Trophoblast cell (in vitro differentiated cells and primary cell): ENCODE data around the gene RBM33.

Experiments used
- DNase-seq, 2 donors: peaks; one replicate each; pipeline ENCODE4 v3.0.0-alpha.2; 2016
- H2AFZ ChIP-seq: 2 replicates; pipeline ENCODE4 v1.6.1; 2013; ENCODE audit warnings: low read length, moderate library complexity, mild to moderate bottlenecking; ENCODE audit not compliant: insufficient read depth, poor library complexity
- H2AK5ac ChIP-seq: 2 replicates; pipeline ENCODE4 v1.6.1; 2013; ENCODE audit warnings: mild to moderate bottlenecking, low read length
- H2BK120ac ChIP-seq: 2 replicates; pipeline ENCODE4 v1.6.1; 2013; ENCODE audit warnings: low read length, mild to moderate bottlenecking, moderate library complexity; ENCODE audit not compliant: insufficient read depth, poor library complexity
- H2BK12ac ChIP-seq: 2 replicates; pipeline ENCODE4 v1.6.1; 2013; ENCODE audit warnings: mild to moderate bottlenecking, low read length, moderate library complexity
- H2BK5ac ChIP-seq: 2 replicates; pipeline ENCODE4 v1.6.1; 2013; ENCODE audit warnings: low read length, low read depth, moderate library complexity, mild to moderate bottlenecking; ENCODE audit not compliant: poor library complexity
- H3K14ac ChIP-seq: 2 replicates; pipeline ENCODE4 v1.6.1; 2013; ENCODE audit warnings: mild to moderate bottlenecking, low read length
- H3K18ac ChIP-seq: 2 replicates; pipeline ENCODE4 v1.6.1; 2013; ENCODE audit warnings: mild to moderate bottlenecking, low read length
- H3K23ac ChIP-seq: 2 replicates; pipeline ENCODE4 v1.6.1; 2013; ENCODE audit warnings: low read length
- H3K27ac ChIP-seq: 2 replicates; pipeline ENCODE4 v1.5.1; 2013; ENCODE audit warnings: low read depth, mild to moderate bottlenecking, inconsistent platforms, low read length, moderate library complexity
- H3K27me3 ChIP-seq: 2 replicates; pipeline ENCODE4 v1.6.1; 2013; ENCODE audit warnings: inconsistent platforms, mild to moderate bottlenecking, low read length, moderate library complexity; ENCODE audit not compliant: insufficient read depth
- H3K36me3 ChIP-seq, 2 experiments: 1 replicate in 1 of 2; 2 replicates in 1 of 2; pipeline ENCODE4 v1.6.1; 2013; ENCODE audit warnings: low read length in 2 of 2, mild to moderate bottlenecking in 2 of 2, moderate library complexity in 1 of 2; ENCODE audit not compliant: insufficient read depth in 2 of 2, control insufficient read depth in 1 of 2
- H3K4ac ChIP-seq: 2 replicates; pipeline ENCODE4 v1.6.1; 2013; ENCODE audit warnings: low read depth, mild to moderate bottlenecking, low read length, moderate library complexity
- H3K4me1 ChIP-seq, 2 experiments: 1 replicate in 1 of 2; 2 replicates in 1 of 2; pipeline ENCODE4 v1.6.1; 2013; ENCODE audit warnings: low read length in 2 of 2, mild to moderate bottlenecking in 2 of 2, moderate library complexity in 1 of 2; ENCODE audit not compliant: insufficient read depth in 2 of 2, control insufficient read depth in 1 of 2
- H3K4me2 ChIP-seq: 2 replicates; pipeline ENCODE4 v1.6.1; 2013; ENCODE audit warnings: inconsistent platforms, mild to moderate bottlenecking, low read length, moderate library complexity
- H3K4me3 ChIP-seq: 2 replicates; pipeline ENCODE4 v1.5.1; 2013; ENCODE audit warnings: mild to moderate bottlenecking, low read depth, low read length, inconsistent platforms
- H3K79me1 ChIP-seq: one replicate; pipeline ENCODE4 v1.6.1; 2013; ENCODE audit warnings: low read length
- H3K79me2 ChIP-seq: 2 replicates; pipeline ENCODE4 v1.6.1; 2013; ENCODE audit warnings: low read length, mild to moderate bottlenecking; ENCODE audit not compliant: control insufficient read depth, insufficient read depth, poor library complexity
- H3K9ac ChIP-seq: 2 replicates; pipeline ENCODE4 v1.6.1; 2013; ENCODE audit warnings: mild to moderate bottlenecking, low read length
- H3K9me3 ChIP-seq: 2 replicates; pipeline ENCODE4 v1.6.1; 2013; ENCODE audit warnings: low read depth, mild to moderate bottlenecking, control low read depth, inconsistent platforms, low read length; ENCODE audit not compliant: insufficient read depth
- H4K12ac ChIP-seq: 2 replicates; pipeline ENCODE4 v1.6.1; 2013; ENCODE audit warnings: low read depth, mild to moderate bottlenecking, low read length, moderate library complexity
- H4K8ac ChIP-seq: 2 replicates; pipeline ENCODE4 v1.6.1; 2013; ENCODE audit warnings: low read depth, mild to moderate bottlenecking, low read length, moderate library complexity
- H4K91ac ChIP-seq: one replicate; pipeline ENCODE4 v1.6.1; 2013; ENCODE audit warnings: low read depth, mild to moderate bottlenecking, low read length, moderate library complexity
- WGBS: extraction: QIAGEN DNeasy Blood & Tissue Kit; methylation state at CpG from one replicate; pipeline ENCODE4 v1.1.7; 2013; ENCODE audit warnings: missing lambda C conversion rate; ENCODE audit not compliant: insufficient read length, insufficient coverage; ENCODE audit errors: extremely low coverage; 5-methylcytosine and 5-hydroxymethylcytosine counted together

The RBM33 gene

DNA sequence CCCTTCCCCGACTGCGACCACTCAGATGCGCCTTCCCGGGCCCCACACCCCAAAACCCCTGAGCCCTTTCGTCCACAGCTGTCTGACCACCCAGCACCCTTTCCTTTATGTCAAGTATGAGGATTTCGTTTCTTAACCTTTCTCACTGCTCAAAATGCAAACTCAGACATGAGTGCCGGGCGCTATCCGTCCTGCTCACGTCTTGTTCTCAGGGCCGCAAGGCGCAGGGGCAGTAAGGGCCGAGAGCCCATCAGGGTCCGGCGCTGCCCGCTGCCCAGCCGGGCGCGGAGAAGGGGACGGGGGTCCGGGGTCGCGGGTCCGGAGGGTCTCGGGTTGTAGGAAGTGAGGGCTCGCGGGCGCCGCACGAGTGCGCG is 670 bp upstream of the RBM33 start:
- Histone ChIP-seq H3K27me3 (no peaks in the 10 kb centered on the region), H3K4ac (peak overlapping the region; percentile 38), H2BK5ac (no peak overlapping the region), H2AK5ac (no peak overlapping the region), H3K79me1 (peaks cover 13% of the 10 kb centered on the region), H4K91ac (peak overlapping the region; percentile 97), H2AFZ (peak overlapping the region; percentile 92), H3K9me3 (peaks cover 4% of the 10 kb centered on the region), H3K27ac (peak overlapping the region; percentile 91), H3K23ac (no peak overlapping the region), H3K9ac (peak overlapping the region; percentile 85), H4K8ac (peak overlapping the region; percentile 96), H3K36me3 (peaks cover 9 to 14% of the 10 kb centered on the region in 2 experiments), H3K14ac (peak overlapping the region; percentile 36), H4K12ac (peak overlapping the region; percentile 78), H2BK120ac (peak overlapping the region; percentile 62), H3K18ac (peak overlapping the region; percentile 79), H2BK12ac (no peak overlapping the region), H3K4me3 (peak overlapping the region; percentile 99), H3K4me1 (peaks cover 2 to 4% of the 10 kb centered on the region in 2 experiments), H3K4me2 (peak overlapping the region; percentile 95), H3K79me2 (peaks cover 16% of the 10 kb centered on the region)
- no CpG with 5 or more reads among the region's 32 CpGs for WGBS
- DNase-seq, result no peak

DNA sequence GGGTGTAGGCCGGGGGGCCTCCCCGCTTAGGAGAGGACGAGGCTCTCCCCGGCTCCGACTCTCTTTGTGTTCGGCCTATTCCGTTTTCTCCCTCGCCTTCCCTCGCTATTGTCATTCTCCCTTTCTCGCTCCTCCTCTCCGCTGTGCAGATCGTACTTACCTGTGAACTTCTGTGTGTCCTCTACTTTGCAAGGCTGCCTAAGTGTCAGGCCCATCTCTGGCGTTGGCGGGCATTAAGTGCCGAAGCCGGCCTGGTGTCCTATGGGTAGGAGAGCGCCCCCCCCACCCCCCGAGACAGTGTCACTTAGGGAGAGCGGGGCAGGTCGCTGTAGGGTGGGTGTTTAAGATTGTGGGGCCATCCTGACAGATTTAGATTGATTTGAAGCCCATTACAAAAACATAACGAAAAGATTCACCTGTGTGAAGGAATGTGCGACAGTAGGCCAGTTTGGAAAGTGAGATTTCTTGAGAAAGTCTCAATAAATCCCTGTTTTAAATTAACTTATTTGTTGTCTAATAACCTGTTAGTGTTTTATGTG is 579 bp downstream of the RBM33 start:
- Histone ChIP-seq H3K79me1 (peaks cover 13% of the 10 kb centered on the region), H3K27ac (peak overlapping the region; percentile 91), H4K91ac (peak overlapping the region; percentile 97), H3K4ac (peak overlapping the region; percentile 77), H4K12ac (peak overlapping the region; percentile 88), H2AK5ac (peak overlapping the region; percentile 18), H3K14ac (peak overlapping the region; percentile 88), H4K8ac (peak overlapping the region; percentile 96), H3K9ac (peak overlapping the region; percentile 99), H3K18ac (peak overlapping the region; percentile 91), H2BK12ac (no peak overlapping the region), H2AFZ (peak overlapping the region; percentile 92), H3K9me3 (peaks cover 4% of the 10 kb centered on the region), H3K36me3 (peaks cover 9 to 14% of the 10 kb centered on the region in 2 experiments), H2BK5ac (peak overlapping the region; percentile 83), H3K4me1 (peaks cover 2 to 4% of the 10 kb centered on the region in 2 experiments), H3K23ac (no peak overlapping the region), H3K27me3 (no peaks in the 10 kb centered on the region), H2BK120ac (peak overlapping the region; percentile 81), H3K4me3 (peak overlapping the region; percentile 99), H3K79me2 (peaks cover 21% of the 10 kb centered on the region), H3K4me2 (peak overlapping the region; percentile 95)
- no CpG with 5 or more reads among the region's 22 CpGs for WGBS
- peak in 1 of 2 donors; percentile 46 for DNase-seq

DNA sequence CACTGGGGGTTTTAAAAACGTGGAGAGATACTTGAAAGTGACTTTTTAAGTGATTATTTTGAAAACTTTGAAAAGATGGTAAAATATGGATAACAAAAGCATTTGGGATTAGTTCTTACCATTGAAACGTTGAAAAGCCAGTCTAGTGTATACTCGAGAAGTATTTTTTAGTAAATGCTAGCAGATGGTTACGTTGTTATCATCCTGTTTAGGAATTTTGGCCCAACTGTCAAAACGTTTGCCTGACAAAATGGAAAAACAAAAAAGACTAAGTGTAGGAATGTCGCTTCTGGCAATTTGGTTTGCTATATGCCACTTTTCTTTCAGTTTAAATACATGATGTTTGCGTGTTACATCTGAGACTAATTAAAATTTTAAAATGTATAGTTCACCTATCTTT is 1.2 kb downstream of the RBM33 start:
- no peak overlapping the region for H3K27ac ChIP-seq

DNA sequence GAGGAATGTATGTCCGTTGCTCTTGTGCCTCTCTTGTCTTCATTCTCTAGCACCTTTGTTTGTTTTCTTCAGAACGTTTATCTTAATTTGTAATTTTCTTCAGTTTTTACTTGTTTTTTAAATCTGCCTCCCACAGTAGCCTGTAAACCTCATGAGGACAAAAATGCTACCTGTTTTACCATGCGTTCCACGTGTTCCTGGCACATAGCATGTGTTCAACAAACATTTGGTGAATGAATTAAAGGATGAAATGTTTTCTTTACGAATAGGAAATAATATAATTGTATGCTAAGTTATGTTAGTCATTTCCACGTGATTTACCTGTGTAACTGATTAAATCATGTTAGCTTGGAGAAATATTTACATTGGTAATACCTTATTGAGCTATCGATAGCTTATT is 2.2 kb downstream of the RBM33 start:
- H3K36me3 ChIP-seq, result peaks cover 6% of the 10 kb centered on the region in 2 experiments
- peaks cover 13% of the 10 kb centered on the region for H3K79me1 ChIP-seq
- H3K27me3 ChIP-seq, result no peaks in the 10 kb centered on the region
- no peak overlapping the region for H3K4me3 ChIP-seq
- H3K79me2 ChIP-seq, result peaks cover 23% of the 10 kb centered on the region
- no peak overlapping the region for H2AFZ ChIP-seq
- H2BK120ac ChIP-seq, result no peak overlapping the region
- H4K8ac ChIP-seq, result no peak overlapping the region
- peak overlapping the region; percentile 44 for H3K4ac ChIP-seq
- H2BK12ac ChIP-seq, result no peak overlapping the region
- no peak overlapping the region for H3K23ac ChIP-seq
- H3K4me1 ChIP-seq, result peaks cover 2 to 4% of the 10 kb centered on the region in 2 experiments
- H3K9ac ChIP-seq, result no peak overlapping the region
- no peak for DNase-seq
- no peak overlapping the region for H4K12ac ChIP-seq
- no peak overlapping the region for H2BK5ac ChIP-seq
- H3K27ac ChIP-seq, result no peak overlapping the region
- H3K18ac ChIP-seq, result no peak overlapping the region
- H3K4me2 ChIP-seq, result no peak overlapping the region
- H4K91ac ChIP-seq, result no peak overlapping the region
- no peak overlapping the region for H2AK5ac ChIP-seq
- no peaks in the 10 kb centered on the region for H3K9me3 ChIP-seq
- WGBS, result no CpG with 5 or more reads among the region's 7 CpGs
- H3K14ac ChIP-seq, result no peak overlapping the region

More for the DNA sequence above, 1.2 kb downstream of the RBM33 start:
- Histone ChIP-seq H3K4me2 (peak overlapping the region; percentile 36), H4K91ac (no peak overlapping the region), H3K4me1 (peaks cover 2 to 4% of the 10 kb centered on the region in 2 experiments), H2AK5ac (no peak overlapping the region), H3K79me1 (peaks cover 13% of the 10 kb centered on the region), H2BK120ac (no peak overlapping the region), H3K79me2 (peaks cover 23% of the 10 kb centered on the region), H3K14ac (no peak overlapping the region), H3K27me3 (no peaks in the 10 kb centered on the region), H4K8ac (no peak overlapping the region), H3K23ac (no peak overlapping the region), H3K9me3 (peaks cover 1% of the 10 kb centered on the region), H4K12ac (no peak overlapping the region), H3K36me3 (peaks cover 7 to 11% of the 10 kb centered on the region in 2 experiments), H3K9ac (no peak overlapping the region), H2BK5ac (no peak overlapping the region), H3K18ac (no peak overlapping the region), H3K4me3 (no peak overlapping the region), H2AFZ (no peak overlapping the region), H3K4ac (peak overlapping the region; percentile 71), H2BK12ac (no peak overlapping the region)
- WGBS, result no CpG with 5 or more reads among the region's 7 CpGs
- no peak for DNase-seq
